ENCODE measurements around the gene DESI2. TPM values are rescaled to one million over a fixed set of nuclear protein-coding genes. Genes with fewer than 3 reads are reported as not detected.
"Not testable (repeated sequence)": the region's sequence is repeated elsewhere in the genome, so short reads cannot be mapped to it uniquely, and the experiment has no call there.

DESI2 gene
- total RNA-seq, 2 experiments from 2014 or later: 24.8 to 25.6 TPM

DNA sequence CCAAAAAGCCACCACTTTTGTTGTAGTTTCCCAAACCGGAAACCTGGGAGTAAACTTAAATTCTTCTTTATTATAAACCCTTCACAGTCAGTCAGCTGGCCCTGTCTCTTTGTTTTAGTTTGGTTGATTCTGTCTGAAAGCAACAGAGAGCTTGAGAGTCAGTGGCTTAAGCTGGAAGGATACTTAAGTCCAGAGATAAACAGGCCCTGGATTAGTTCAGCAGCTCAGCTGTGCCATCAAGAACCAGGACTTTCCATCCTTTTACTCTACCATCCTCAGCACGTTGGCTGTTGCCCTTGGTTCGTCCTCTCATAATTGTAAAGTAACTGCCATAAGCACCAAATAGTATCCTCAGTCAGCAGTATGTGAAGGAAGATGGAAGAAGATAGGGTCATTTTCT, 4.5 kb downstream of the DESI2 start:
- Mint-ChIP-seq H3K4me1 (ENCODE audit: low read depth) (peaks cover 21% of the 10 kb centered on the region), H3K27me3 (no peaks in the 10 kb centered on the region), H3K4me3 (no peak overlapping the region), H3K27ac (no peak overlapping the region), H3K9me3 (no peaks in the 10 kb centered on the region), H3K36me3 (peaks cover 18% of the 10 kb centered on the region)
- no peak for DNase-seq
- intact Hi-C loops (cut with micrococcal nuclease): no loop called here
- ChIA-PET POLR2A (no interaction called here), CTCF (interaction anchor here (2.1 kb wide), 1 partner anchor 53 kb away, joined by 7 read pairs; no protein-coding TSS in a partner anchor)

DNA sequence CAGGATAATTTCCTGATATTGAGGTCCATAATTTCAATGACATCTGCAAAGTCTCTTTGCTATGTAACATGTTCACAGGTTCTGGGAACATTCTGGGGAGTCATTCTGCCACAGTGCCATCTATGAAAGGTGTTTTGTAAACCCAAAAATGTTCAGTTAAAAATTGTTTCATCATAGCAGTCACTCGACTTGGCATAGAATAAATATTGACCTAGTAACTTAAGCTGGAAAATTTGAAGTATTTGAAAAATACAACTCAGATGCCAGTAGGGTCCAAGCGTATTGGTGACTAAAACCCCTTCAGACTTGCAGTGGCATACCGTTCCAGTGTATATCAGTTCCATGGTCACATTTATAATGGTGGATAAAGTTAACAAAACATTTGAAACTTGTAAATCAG, 6.8 kb downstream of the DESI2 start:
- ChIA-PET CTCF (no interaction called here), POLR2A (no interaction called here)
- Mint-ChIP-seq H3K36me3 (peaks cover 18% of the 10 kb centered on the region), H3K4me3 (no peak overlapping the region), H3K27ac (no peak overlapping the region), H3K4me1 (ENCODE audit: low read depth) (peaks cover 28% of the 10 kb centered on the region), H3K27me3 (no peaks in the 10 kb centered on the region), H3K9me3 (no peaks in the 10 kb centered on the region)
- DNase-seq: no peak
- intact Hi-C loops (cut with micrococcal nuclease): no loop called here

DNA sequence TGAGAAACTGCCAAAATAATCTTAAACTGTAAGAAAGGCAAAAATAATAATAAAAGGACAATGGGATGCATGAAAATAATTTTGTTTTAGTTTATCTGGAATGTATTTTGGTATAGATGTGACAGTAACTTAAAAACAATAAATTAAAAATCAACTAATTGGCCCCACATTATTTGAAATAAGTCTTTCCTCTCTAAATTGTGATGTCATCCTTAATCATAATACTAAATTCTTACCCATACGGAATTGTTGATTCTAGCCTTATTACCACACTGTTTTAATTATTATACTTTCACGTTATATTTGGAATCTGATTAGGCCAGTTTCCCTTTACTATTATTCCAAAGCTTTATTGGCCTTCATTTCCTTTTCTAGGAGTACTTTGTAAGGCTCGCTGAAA, 7.7 kb downstream of the DESI2 start:
- ChIA-PET CTCF (interaction anchor here (1.0 kb wide), 1 partner anchor 136 kb away, joined by 3 read pairs; no protein-coding TSS in a partner anchor), POLR2A (interaction anchor here (0.6 kb wide), 1 partner anchor 223 kb away, joined by 3 read pairs; no protein-coding TSS in a partner anchor)
- no peaks in the 10 kb centered on the region for H3K9me3 Mint-ChIP-seq
- intact Hi-C loops (cut with micrococcal nuclease): no loop called here
- peaks cover 18% of the 10 kb centered on the region for H3K36me3 Mint-ChIP-seq
- H3K4me1 Mint-ChIP-seq (ENCODE audit: low read depth): peaks cover 28% of the 10 kb centered on the region
- no peak for DNase-seq
- no peak overlapping the region for H3K4me3 Mint-ChIP-seq
- no peaks in the 10 kb centered on the region for H3K27me3 Mint-ChIP-seq
- no peak overlapping the region for H3K27ac Mint-ChIP-seq

DNA sequence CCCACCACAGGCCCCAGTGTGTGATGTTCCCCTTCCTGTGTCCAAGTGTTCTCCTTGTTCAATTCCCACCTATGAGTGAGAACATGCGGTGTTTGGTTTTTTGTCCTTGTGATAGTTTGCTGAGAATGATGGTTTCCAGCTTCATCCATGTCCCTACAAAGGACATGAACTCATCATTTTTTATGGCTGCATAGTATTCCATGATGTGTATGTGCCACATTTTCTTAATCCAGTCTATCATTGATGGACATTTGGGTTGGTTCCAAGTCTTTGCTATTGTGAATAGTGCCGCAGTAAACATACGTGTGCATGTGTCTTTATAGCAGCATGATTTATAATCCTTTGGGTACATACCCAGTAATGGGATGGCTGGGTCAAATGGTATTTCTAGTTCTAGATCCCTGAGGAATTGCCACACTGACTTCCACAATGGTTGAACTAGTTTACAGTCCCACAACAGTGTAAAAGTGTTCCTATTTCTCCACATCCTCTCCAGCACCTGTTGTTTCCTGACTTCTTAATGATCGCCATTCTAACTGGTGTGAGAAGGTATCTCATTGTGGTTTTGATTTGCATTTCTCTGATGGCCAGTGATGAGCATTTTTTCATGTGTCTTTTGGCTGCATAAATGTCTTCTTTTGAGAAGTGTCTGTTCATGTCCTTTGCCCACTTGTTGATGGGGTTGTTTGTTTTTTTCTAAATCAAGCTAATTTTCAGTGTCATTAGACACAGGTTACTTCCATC, 8.8 kb downstream of the DESI2 start:
- H3K27ac Mint-ChIP-seq; POLR2A ChIA-PET; H3K9me3 Mint-ChIP-seq; H3K4me3 Mint-ChIP-seq; H3K27me3 Mint-ChIP-seq; DNase-seq; intact Hi-C loops (cut with micrococcal nuclease): not testable (repeated sequence)
- Mint-ChIP-seq H3K4me1 (ENCODE audit: low read depth) (peaks cover 24% of the 10 kb centered on the region), H3K36me3 (peaks cover 18% of the 10 kb centered on the region)
- CTCF ChIA-PET: interaction anchor here (1.0 kb wide), 1 partner anchor 135 kb away, joined by 3 read pairs; no protein-coding TSS in a partner anchor

DNA sequence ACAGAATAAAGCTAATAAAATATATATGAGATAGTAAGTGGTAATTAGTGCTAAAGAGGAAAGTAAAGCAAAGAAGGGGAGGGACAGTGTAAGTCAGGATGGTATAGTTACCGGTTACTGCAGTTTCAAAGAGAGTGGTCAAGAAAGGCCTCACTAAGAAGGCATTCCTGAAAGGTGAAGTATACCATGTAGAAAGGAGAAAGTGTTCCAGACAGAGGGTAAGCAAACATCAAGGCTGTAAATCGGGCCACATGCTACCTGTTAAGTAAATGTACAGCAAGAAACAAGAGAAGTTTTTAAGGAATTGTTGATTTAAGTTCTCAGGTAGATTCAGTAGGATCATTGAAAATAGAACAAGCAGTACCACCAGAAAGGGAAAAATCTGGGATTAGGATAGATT, 9.7 kb downstream of the DESI2 start:
- ChIA-PET POLR2A (no interaction called here), CTCF (no interaction called here)
- DNase-seq: no peak
- Mint-ChIP-seq H3K36me3 (peaks cover 15% of the 10 kb centered on the region), H3K27ac (no peak overlapping the region), H3K4me1 (ENCODE audit: low read depth) (peaks cover 18% of the 10 kb centered on the region), H3K27me3 (no peaks in the 10 kb centered on the region), H3K4me3 (no peak overlapping the region), H3K9me3 (no peaks in the 10 kb centered on the region)
- intact Hi-C loops (cut with micrococcal nuclease): no loop called here

DNA sequence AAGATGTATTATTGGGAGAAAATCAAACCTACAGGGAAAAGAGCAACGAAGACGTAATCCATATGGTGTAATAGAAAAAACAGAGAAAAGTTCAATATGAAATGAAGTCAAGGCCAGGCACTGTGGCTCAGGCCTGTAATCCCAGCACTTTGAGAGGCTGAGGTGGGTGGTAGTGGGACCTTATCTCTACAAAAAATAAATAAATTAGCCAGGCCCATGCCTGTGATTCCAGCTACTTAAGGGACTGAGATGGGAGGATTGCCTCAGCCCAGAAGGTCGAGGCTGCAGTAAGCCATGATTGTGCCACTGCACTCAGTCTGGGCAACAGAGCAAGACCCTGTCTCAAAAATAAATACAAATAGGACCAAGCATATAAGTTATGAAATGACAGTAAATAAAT, 11.4 kb downstream of the DESI2 start:
- Mint-ChIP-seq H3K27ac (no peak overlapping the region), H3K27me3 (no peaks in the 10 kb centered on the region), H3K36me3 (peaks cover 10% of the 10 kb centered on the region), H3K9me3 (no peaks in the 10 kb centered on the region), H3K4me3 (no peak overlapping the region), H3K4me1 (ENCODE audit: low read depth) (peaks cover 9% of the 10 kb centered on the region)
- no peak for DNase-seq
- intact Hi-C loops (cut with micrococcal nuclease): no loop called here
- ChIA-PET CTCF (no interaction called here), POLR2A (no interaction called here)

DNA sequence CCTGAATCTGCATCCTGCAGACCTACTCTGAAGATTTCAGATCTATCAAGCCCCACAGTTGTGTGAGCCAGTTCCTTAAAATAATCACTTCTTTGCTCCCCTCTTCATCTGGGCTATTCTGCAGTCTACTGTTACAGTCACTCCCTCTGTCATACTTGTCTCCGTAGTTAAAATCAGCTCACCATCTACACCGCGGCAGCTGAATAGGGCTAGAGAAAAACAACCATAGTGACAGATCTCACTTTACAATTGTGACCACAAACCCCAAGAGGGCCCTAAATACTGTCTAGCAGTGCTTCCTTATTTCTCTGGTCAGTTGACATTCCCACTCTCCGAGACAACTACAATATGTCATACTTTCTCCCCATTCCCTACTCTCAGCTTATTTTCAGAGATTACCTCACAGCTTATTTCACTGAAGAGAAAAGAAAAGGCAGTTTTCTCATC, 12.9 kb downstream of the DESI2 start:
- Mint-ChIP-seq H3K36me3 (peaks cover 8% of the 10 kb centered on the region), H3K4me3 (no peak overlapping the region), H3K27me3 (no peaks in the 10 kb centered on the region), H3K4me1 (ENCODE audit: low read depth) (peaks cover 9% of the 10 kb centered on the region), H3K9me3 (no peaks in the 10 kb centered on the region), H3K27ac (no peak overlapping the region)
- DNase-seq: no peak
- CTCF ChIA-PET: interaction anchor here (0.6 to 1.9 kb wide), 2 partner anchors 12 to 436 kb away, joined by 3 to 5 read pairs; no protein-coding TSS in a partner anchor
- intact Hi-C loops (cut with micrococcal nuclease): no loop called here
- POLR2A ChIA-PET: no interaction called here

DNA sequence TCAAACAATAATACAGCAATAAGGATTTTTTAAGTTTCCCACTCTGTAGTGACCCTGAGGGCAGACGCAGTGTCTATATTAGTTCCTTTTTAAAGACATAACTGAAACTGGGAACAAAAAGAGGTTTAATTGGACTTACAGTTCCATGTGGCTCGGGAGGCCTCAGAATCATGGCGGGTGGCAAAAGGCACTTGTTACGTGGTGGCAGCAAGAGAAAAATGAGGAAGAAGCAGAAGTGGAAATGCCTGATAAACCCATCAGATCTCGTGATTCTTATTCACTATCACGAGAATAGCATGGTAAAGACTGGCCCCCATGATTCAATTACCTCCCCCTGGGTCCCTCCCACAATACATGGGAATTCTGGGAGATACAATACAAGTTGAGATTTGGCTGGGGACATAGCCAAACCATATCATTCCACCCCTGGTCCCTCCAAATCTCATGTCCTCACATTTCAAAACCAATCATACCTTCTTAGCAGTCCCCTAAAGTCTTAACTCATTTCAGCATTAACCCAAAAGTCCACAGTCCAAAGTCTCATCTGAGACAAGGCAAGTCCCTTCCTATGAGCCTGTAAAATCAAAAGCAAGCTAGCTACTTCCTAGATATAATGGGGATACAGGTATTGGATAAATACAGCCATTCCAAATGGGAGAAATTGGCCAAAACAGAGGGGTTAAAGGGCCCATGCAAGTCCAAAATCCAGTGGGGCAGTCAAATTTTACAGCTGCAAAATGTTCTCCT, 13.9 kb downstream of the DESI2 start:
- H3K27me3 Mint-ChIP-seq; POLR2A ChIA-PET; H3K27ac Mint-ChIP-seq; H3K4me3 Mint-ChIP-seq; intact Hi-C loops (cut with micrococcal nuclease); H3K9me3 Mint-ChIP-seq; DNase-seq; H3K36me3 Mint-ChIP-seq: not testable (repeated sequence)
- CTCF ChIA-PET: interaction anchor here (1.9 kb wide), 1 partner anchor 13 kb away, joined by 5 read pairs; no protein-coding TSS in a partner anchor
- H3K4me1 Mint-ChIP-seq (ENCODE audit: low read depth): peaks cover 12% of the 10 kb centered on the region

DNA sequence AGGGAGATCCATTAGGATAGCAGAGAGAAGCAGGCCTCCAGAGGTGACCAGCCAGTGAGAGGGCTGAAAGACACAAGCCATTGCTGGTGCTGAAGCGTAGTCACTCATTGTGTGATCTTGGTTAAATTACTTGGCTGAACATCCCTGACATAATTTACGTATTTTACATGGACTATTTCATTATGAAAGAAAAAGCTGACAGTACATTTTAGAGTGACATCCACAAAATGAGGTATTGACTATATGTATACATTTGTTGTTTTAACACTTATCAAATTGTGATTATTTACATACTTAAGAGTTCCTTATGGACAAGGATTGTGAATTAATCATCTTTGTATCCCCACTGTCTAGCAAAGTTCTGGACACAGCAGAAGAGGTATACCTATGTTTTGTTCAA, 14.9 kb downstream of the DESI2 start:
- no peak overlapping the region for H3K27ac Mint-ChIP-seq
- intact Hi-C loops (cut with micrococcal nuclease): no loop called here
- H3K4me3 Mint-ChIP-seq: no peak overlapping the region
- no peak for DNase-seq
- no peaks in the 10 kb centered on the region for H3K9me3 Mint-ChIP-seq
- ChIA-PET CTCF (interaction anchor here (0.6 kb wide), 1 partner anchor 62 kb away, joined by 3 read pairs; no protein-coding TSS in a partner anchor), POLR2A (no interaction called here)
- no peaks in the 10 kb centered on the region for H3K27me3 Mint-ChIP-seq
- H3K36me3 Mint-ChIP-seq: peaks cover 11% of the 10 kb centered on the region
- peaks cover 11% of the 10 kb centered on the region for H3K4me1 Mint-ChIP-seq (ENCODE audit: low read depth)

DNA sequence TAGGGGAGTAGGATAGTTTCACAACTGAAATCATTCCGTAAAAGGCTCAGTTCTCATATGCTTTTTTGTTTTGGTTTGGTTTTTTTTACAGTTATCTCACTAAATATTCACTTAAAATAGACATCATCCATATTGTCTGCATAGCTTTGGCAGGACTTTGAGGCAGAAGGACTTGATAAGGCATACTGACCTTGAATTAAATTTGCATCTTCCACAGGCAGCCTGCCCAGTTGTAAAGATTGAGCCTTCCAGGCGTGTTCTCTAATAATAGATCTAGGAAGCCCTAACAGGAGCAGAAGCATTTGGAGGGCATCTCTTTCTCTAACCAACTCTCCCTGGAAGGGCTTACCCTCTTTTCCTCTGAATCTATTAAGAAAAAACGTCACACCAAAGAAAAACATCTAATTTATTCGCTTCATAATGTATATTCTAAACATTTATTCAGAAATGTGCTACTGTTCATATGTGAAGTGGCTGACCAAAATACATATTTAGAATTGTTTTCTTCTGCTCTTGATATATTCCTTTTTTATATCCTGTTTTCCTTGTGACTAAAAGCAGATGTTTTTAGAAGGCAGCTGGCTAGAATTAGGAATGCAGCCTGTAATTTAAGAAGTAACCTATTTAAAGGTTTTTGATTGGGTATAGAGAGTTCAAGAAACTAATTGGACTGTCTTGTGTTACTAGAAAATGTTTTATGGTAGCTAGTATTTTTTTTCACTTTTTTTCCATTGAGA, 20.2 kb downstream of the DESI2 start:
- H3K27ac Mint-ChIP-seq: no peak overlapping the region
- CTCF ChIA-PET: no interaction called here

DNA sequence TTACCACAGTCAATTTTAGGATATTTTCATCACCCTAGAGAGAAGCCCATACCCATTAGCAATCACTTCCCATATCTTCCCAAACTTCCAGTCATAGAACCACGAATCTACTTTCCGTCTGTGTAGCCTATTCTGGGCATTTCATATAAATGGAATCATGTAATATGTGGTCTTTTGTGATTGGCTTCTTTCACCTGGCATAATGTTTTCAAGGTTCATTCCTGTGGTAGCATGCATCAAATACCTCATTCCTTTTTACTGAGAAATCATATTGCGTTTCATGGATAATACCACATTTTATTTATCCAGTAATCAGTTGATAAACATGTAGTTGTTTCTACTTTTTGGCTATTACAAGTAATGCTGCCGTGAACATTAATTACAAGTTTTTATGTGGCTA, 21.5 kb downstream of the DESI2 start:
- intact Hi-C loops (cut with micrococcal nuclease): no loop called here
- no peak overlapping the region for H3K4me3 Mint-ChIP-seq
- peaks cover 22% of the 10 kb centered on the region for H3K4me1 Mint-ChIP-seq (ENCODE audit: low read depth)
- H3K27ac Mint-ChIP-seq: no peak overlapping the region
- H3K9me3 Mint-ChIP-seq: no peaks in the 10 kb centered on the region
- ChIA-PET POLR2A (no interaction called here), CTCF (no interaction called here)
- DNase-seq: no peak
- H3K27me3 Mint-ChIP-seq: no peaks in the 10 kb centered on the region
- peaks cover 19% of the 10 kb centered on the region for H3K36me3 Mint-ChIP-seq

More for the DNA sequence above, 20.2 kb downstream of the DESI2 start:
- intact Hi-C loops (cut with micrococcal nuclease): no loop called here
- H3K36me3 Mint-ChIP-seq: peaks cover 17% of the 10 kb centered on the region
- peaks cover 22% of the 10 kb centered on the region for H3K4me1 Mint-ChIP-seq (ENCODE audit: low read depth)
- DNase-seq: no peak
- no peaks in the 10 kb centered on the region for H3K9me3 Mint-ChIP-seq
- POLR2A ChIA-PET: no interaction called here
- H3K27me3 Mint-ChIP-seq: no peaks in the 10 kb centered on the region
- H3K4me3 Mint-ChIP-seq: no peak overlapping the region

DNA sequence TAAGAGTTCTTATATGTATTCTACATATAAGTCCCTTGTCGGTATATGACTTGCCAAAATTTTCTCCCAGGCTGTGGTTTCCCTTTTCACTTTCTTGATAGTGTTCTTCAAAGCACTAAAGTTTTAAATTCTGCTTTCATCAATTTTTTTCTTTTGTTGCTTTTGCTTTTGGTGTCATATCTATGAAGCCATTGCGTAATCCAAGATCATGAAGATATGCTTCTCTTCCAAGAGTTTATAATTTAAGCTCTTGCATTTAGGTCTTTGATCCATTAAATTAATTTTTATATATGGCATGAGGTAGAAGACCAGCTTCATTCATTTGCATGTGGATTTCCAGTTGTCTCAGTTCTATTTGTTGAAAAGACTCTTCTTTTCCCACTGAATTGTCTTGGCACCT, 22.2 kb downstream of the DESI2 start:
- Mint-ChIP-seq H3K4me1 (ENCODE audit: low read depth) (peaks cover 22% of the 10 kb centered on the region), H3K4me3 (no peak overlapping the region), H3K9me3 (no peaks in the 10 kb centered on the region), H3K36me3 (peaks cover 19% of the 10 kb centered on the region), H3K27me3 (no peaks in the 10 kb centered on the region), H3K27ac (no peak overlapping the region)
- intact Hi-C loops (cut with micrococcal nuclease): no loop called here
- no peak for DNase-seq
- ChIA-PET CTCF (no interaction called here), POLR2A (no interaction called here)
